ENCODE results near the gene AMBRA1. TPM values are rescaled to one million over a fixed set of nuclear protein-coding genes. Genes with fewer than 3 reads are reported as not detected.

AMBRA1 gene
- total RNA-seq, 1 donor from 2014 or later = 29.4 TPM

- Histone ChIP-seq H3K27ac (ENCODE audit: low read depth, low read length) (no peak overlapping the region), H4K20me1 (ENCODE audit: insufficient read depth, low read length) (peaks cover 11% of the 10 kb centered on the region), H3K4me1 (ENCODE audit: insufficient read depth, low read length) (peaks cover 11% of the 10 kb centered on the region), H3K9ac (ENCODE audit: low read length) (peak overlapping the region; percentile 84), H3K27me3 (ENCODE audit: insufficient read depth, low read length) (peaks cover 3% of the 10 kb centered on the region), H3K9me3 (ENCODE audit: insufficient read depth, low read depth, low read length) (no peaks in the 10 kb centered on the region), H3K79me2 (ENCODE audit: insufficient read depth, low read length) (peaks cover 14% of the 10 kb centered on the region), H3K36me3 (ENCODE audit: insufficient read depth, low read length) (no peaks in the 10 kb centered on the region), H3K4me3 (ENCODE audit: insufficient read depth, low read depth, low read length) (peak overlapping the region; percentile 68), H3K4me2 (ENCODE audit: low read length) (peak overlapping the region; percentile 98), H2AFZ (ENCODE audit: low read depth, low read length) (peak overlapping the region; percentile 63)
- DNase-seq (ENCODE audit: low read depth) (no peak), FAIRE-seq (no peak)
- H3K4me1 Mint-ChIP-seq (ENCODE audit: low read depth, unreplicated experiment) = no peaks in the 10 kb centered on the region
- no peak for TF ChIP-seq EZH2 (IDR thresholded peaks at IDR 0.05; ENCODE audit: insufficient read depth, low read length)
- TF ChIP-seq, protein P1, sequence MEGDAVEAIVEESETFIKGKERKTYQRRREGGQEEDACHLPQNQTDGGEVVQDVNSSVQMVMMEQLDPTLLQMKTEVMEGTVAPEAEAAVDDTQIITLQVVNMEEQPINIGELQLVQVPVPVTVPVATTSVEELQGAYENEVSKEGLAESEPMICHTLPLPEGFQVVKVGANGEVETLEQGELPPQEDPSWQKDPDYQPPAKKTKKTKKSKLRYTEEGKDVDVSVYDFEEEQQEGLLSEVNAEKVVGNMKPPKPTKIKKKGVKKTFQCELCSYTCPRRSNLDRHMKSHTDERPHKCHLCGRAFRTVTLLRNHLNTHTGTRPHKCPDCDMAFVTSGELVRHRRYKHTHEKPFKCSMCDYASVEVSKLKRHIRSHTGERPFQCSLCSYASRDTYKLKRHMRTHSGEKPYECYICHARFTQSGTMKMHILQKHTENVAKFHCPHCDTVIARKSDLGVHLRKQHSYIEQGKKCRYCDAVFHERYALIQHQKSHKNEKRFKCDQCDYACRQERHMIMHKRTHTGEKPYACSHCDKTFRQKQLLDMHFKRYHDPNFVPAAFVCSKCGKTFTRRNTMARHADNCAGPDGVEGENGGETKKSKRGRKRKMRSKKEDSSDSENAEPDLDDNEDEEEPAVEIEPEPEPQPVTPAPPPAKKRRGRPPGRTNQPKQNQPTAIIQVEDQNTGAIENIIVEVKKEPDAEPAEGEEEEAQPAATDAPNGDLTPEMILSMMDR (IDR thresholded peaks at IDR 0.05; ENCODE audit: insufficient read depth, low read depth, low read length) = peak; percentile 54
- H3K36me3 Mint-ChIP-seq (ENCODE audit: low read depth, unreplicated experiment) = peaks cover 4% of the 10 kb centered on the region
- H3K4me3 Mint-ChIP-seq (ENCODE audit: unreplicated experiment) = peak overlapping the region; percentile 62
- H3K27me3 Mint-ChIP-seq (ENCODE audit: low read depth, unreplicated experiment) = peaks cover 18% of the 10 kb centered on the region
- no peaks in the 10 kb centered on the region for H3K9me3 Mint-ChIP-seq (ENCODE audit: unreplicated experiment)
- H3K27ac Mint-ChIP-seq (ENCODE audit: unreplicated experiment) = no peak overlapping the region
Observed at GRCh38 chr11:46382646-46383403, 211.0 kb downstream of the AMBRA1 start.

- H3K27ac ChIP-seq (ENCODE audit: low read depth, low read length) = peak overlapping the region; percentile 33
- peak overlapping the region; percentile 66 for H2AFZ ChIP-seq (ENCODE audit: low read depth, low read length)
Observed at GRCh38 chr11:46381819-46382645, 211.8 kb downstream of the AMBRA1 start.

More at GRCh38 chr11:46381819-46382645, 211.8 kb downstream of the AMBRA1 start:
- Histone ChIP-seq H3K79me2 (ENCODE audit: insufficient read depth, low read length) (peaks cover 14% of the 10 kb centered on the region), H3K4me3 (ENCODE audit: insufficient read depth, low read depth, low read length) (peak overlapping the region; percentile 68), H3K9ac (ENCODE audit: low read length) (peak overlapping the region; percentile 84), H3K27me3 (ENCODE audit: insufficient read depth, low read length) (no peaks in the 10 kb centered on the region), H3K36me3 (ENCODE audit: insufficient read depth, low read length) (no peaks in the 10 kb centered on the region), H3K4me2 (ENCODE audit: low read length) (peak overlapping the region; percentile 98), H4K20me1 (ENCODE audit: insufficient read depth, low read length) (peaks cover 11% of the 10 kb centered on the region), H3K9me3 (ENCODE audit: insufficient read depth, low read depth, low read length) (no peaks in the 10 kb centered on the region), H3K4me1 (ENCODE audit: insufficient read depth, low read length) (peaks cover 11% of the 10 kb centered on the region)
- DNase-seq (ENCODE audit: low read depth) (no peak), FAIRE-seq (no peak)
- H3K27ac Mint-ChIP-seq (ENCODE audit: unreplicated experiment) = no peak overlapping the region
- no peak for TF ChIP-seq EZH2 (IDR thresholded peaks at IDR 0.05; ENCODE audit: insufficient read depth, low read length)
- TF ChIP-seq, protein P1 (IDR thresholded peaks at IDR 0.05; ENCODE audit: insufficient read depth, low read depth, low read length) = no peak
- peaks cover 12% of the 10 kb centered on the region for H3K36me3 Mint-ChIP-seq (ENCODE audit: low read depth, unreplicated experiment)
- peaks cover 15% of the 10 kb centered on the region for H3K27me3 Mint-ChIP-seq (ENCODE audit: low read depth, unreplicated experiment)
- H3K4me1 Mint-ChIP-seq (ENCODE audit: low read depth, unreplicated experiment) = no peaks in the 10 kb centered on the region
- no peaks in the 10 kb centered on the region for H3K9me3 Mint-ChIP-seq (ENCODE audit: unreplicated experiment)
- H3K4me3 Mint-ChIP-seq (ENCODE audit: unreplicated experiment) = peak overlapping the region; percentile 79
